GM21825 (cell line): ENCODE measurements around the gene KRTAP12-3.

Experiments
- ATAC-seq: cut with Tn5 transposase; IDR thresholded peaks from one replicate; pipeline ENCODE4 v1.9.1; 2021; ENCODE audit warnings: mild to moderate bottlenecking, moderate library complexity; ENCODE audit not compliant: unreplicated experiment

Gene KRTAP12-3

DNA sequence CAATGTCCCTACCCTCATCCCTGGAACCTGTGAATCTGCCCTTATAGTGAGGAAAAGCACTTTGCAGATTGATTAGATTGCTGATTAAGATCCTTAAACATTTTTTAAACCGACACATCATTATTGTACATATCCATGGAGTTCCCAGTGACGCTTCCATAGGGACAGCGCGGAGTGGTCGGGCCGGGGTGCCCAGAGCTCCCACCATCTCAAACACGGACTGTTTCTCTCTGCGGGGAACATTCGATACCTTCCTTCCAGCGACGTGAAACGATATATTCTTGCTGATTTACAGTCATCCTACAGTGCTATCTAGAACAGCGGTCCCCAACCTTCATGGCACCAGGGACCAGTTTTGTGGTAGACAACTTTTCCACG, 43.3 kb downstream of the KRTAP12-3 start:
- ATAC-seq: no peak

DNA sequence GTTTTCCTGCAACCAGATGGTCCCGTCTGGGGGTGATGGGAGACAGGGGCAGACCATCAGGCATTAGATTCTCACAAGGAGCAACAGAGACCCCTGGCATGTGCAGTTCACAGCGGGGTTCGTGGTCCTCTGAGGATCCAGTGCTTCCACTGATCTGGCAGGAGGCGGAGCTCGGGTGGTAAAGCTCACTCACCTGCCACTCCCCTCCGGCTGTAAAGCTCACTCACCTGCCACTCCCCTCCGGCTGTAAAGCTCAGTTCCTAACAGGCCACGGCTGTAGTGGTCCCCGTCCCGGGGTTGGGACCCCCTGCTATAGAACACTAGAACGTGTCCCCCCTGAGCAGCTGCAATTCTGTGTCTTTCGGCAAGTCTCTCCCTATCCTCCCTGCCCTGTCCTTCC, 43.8 kb downstream of the KRTAP12-3 start:
- no peak for ATAC-seq

DNA sequence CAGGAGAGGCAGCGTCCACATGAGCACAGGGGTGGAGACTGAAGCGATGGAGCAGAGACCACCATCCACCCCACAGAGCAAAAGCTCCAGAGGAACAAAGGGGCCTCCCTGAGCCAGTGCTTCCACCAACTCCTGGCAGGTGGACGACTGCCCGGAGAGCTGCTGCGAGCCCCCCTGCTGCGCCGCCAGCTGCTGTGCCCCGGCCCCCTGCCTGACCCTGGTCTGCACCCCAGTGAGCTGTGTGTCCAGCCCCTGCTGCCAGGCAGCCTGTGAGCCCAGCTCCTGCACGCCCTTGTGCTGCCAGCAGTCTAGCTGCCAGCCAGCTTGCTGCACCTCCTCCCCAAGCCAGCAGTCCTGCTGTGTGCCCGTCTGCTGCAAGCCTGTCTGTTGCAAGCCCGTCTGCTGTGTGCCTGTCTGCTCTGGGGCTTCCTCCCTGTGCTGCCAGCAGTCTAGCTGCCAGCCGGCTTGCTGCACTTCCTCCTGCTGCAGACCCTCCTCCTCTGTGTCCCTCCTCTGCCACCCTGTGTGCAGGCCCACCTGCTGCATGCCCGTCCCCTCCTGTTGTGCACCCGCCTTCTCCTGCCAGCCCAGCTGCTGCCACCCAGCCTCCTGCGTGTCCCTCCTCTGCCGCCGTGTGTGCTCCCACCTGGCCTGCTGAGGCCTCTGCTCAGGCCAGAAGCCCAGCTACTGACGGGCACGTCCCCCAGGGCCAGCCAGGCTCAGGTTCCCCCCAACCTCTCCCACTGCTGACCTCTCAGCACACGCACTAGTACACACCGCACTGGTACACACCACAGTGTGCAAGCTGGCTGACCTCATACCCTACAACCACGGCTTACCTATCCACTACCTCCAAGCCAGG, 44.6 kb downstream of the KRTAP12-3 start:
- ATAC-seq: no peak

GRCh38 chr21:44702973-44703730, 45.4 kb downstream of the KRTAP12-3 start:
- no peak for ATAC-seq

- no peak for ATAC-seq
These were observed 46.3 kb downstream of the KRTAP12-3 start for GRCh38 chr21:44703731-44704635.

DNA sequence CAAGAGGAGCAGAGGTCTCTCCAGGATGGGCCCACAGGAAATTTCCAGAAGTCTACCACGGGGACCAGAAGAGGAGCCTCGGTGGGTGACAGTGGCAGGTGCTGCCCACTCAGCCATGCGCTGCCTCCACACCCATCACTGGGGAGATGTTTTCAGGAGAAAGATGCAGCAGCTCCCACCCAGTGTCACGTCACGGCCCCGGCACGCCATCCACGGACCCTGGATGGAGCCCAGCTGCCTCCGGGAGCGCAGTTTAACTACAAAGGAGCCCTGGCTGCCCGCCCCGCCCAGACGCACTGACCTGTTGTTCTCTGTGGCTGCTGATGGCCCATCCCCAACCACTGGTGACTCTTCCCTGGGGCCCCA, 46.9 kb downstream of the KRTAP12-3 start:
- no peak for ATAC-seq

- ATAC-seq: no peak
These were observed 48.4 kb downstream of the KRTAP12-3 start for GRCh38 chr21:44706026-44706705.

GRCh38 chr21:44706706-44707581, 49.2 kb downstream of the KRTAP12-3 start:
- ATAC-seq: no peak
